Pancreas (tissue), 10 donors: ENCODE results near the gene FMR1. TPM values are rescaled to one million over a fixed set of nuclear protein-coding genes. Genes with fewer than 3 reads are reported as not detected.
A peak's percentile ranks its signal among the peaks of the same experiment; 100 is the strongest.

Experiments
- ATAC-seq, 4 donors: fragments of 200-7000 bp; cut with Tn5 transposase; one replicate each; pipeline versions ENCODE4 v1.8.0 to v1.9.1; 2020; ENCODE audit warnings: mild to moderate bottlenecking in 4 of 4, moderate library complexity in 4 of 4
- DNase-seq, 6 donors: peaks; one replicate each; pipeline ENCODE4 v3.0.0-alpha.2; 2020
- FAIRE-seq: peaks from 2 replicates; lab custom pipeline; 2012; peaks lifted over from hg19 to GRCh38; lab: Jason Lieb, UNC
- H3K27ac ChIP-seq, 4 donors: fragments of 200-600 bp; sonication (generic); 1 replicate in 3 of 4; 2 replicates in 1 of 4; pipeline versions ENCODE4 v1.5.0 to v1.8.0; 2020
- H3K27me3 ChIP-seq, 4 donors: fragments of 200-600 bp; one replicate each; pipeline ENCODE4 v1.8.0; 2021
- H3K36me3 ChIP-seq, 3 donors: fragments of 200-600 bp; sonication (generic) in 1 of 3; one replicate each; pipeline versions ENCODE4 v1.5.0 to v1.8.0; 2020 to 2021
- H3K4me1 ChIP-seq, 3 donors: fragments of 200-600 bp; one replicate each; pipeline ENCODE4 v1.8.0; 2021
- H3K4me3 ChIP-seq, 4 donors: fragments of 200-600 bp; sonication (generic) in 2 of 4; one replicate each; pipeline versions ENCODE4 v1.5.0 to v1.8.0; 2020 to 2021
- H3K9me3 ChIP-seq, 4 donors: fragments of 200-600 bp; one replicate each; pipeline ENCODE4 v1.8.0; 2021
- CTCF ChIP-seq, 4 donors: fragments of 200-600 bp; sonication (generic) in 3 of 4; IDR thresholded peaks; one replicate each; pipeline versions ENCODE4 v1.5.0 to v1.8.0; 2021; ENCODE audit warnings: antibody characterized with exemption in 4 of 4
- WGBS, 2 donors: extraction: QIAGEN DNeasy Blood & Tissue Kit; methylation state at CpG; one replicate each; pipeline ENCODE4 v1.1.7; 2013; 5-methylcytosine and 5-hydroxymethylcytosine counted together
- intact Hi-C, 3 donors: fragments of 100-400 bp; cut with DNase I; formaldehyde crosslinking; loops; one replicate each; pipeline versions ENCODE4 v1.11.1 to v1.14.2; 2022
- polyA plus RNA-seq, 2 donors: library from polyadenylated mRNA; stranded (reverse); fragments of 200-250 nt; gene quantifications; one replicate each; pipeline ENCODE4 v1.2.3, GENCODE V29; 2013
- total RNA-seq, 6 donors: library from RNA; stranded (reverse); fragmentation: NEBNext Ultra II Directional in 4 of 6; extraction: Animal tissue kit (Norgen Biotek cat#: 25700) in 4 of 6; gene quantifications; one replicate each; pipeline versions ENCODE4 v1.2.1 to v1.2.4, GENCODE V29; 2021 to 2023
- donor health status: healthy with polysubstance abuse.
- donor health status: DM: no; HTN: no; CAD: no; lungs with moderate emphysema.
- donor health status: DM: no; HTN: no; CAD: no.
- donor health status: control.
- donor health status: control.
- donor health status: Bipolar disorder and iron deficiency.
- donor health status: DM: yes; HTN: yes; CAD: no.
- donor health status: DM: no; HTN: no; CAD: no.
- donor health status: DM: no; HTN: no; CAD: no.
- donor health status: DM: yes; HTN: yes; CAD: no.

Gene FMR1
- 10 to 100 TPM; 11.8 to 25.5 (median 15.4) TPM for total RNA-seq
- polyA plus RNA-seq = 10 to 100 TPM; 11.6 to 16.9 TPM

GRCh38 chrX:147911192-147912022 is at the start of gene FMR1:
TSS of gene FMR1 (plus strand) at chrX:147911919. CDS start at chrX:147912180, 261 bp downstream.
- 4 to 39% methylated on average over 51 to 66 of the region's 66 CpGs for WGBS, 2 donors
- peak; percentile 93 to 96 (median 94) for ATAC-seq

DNA sequence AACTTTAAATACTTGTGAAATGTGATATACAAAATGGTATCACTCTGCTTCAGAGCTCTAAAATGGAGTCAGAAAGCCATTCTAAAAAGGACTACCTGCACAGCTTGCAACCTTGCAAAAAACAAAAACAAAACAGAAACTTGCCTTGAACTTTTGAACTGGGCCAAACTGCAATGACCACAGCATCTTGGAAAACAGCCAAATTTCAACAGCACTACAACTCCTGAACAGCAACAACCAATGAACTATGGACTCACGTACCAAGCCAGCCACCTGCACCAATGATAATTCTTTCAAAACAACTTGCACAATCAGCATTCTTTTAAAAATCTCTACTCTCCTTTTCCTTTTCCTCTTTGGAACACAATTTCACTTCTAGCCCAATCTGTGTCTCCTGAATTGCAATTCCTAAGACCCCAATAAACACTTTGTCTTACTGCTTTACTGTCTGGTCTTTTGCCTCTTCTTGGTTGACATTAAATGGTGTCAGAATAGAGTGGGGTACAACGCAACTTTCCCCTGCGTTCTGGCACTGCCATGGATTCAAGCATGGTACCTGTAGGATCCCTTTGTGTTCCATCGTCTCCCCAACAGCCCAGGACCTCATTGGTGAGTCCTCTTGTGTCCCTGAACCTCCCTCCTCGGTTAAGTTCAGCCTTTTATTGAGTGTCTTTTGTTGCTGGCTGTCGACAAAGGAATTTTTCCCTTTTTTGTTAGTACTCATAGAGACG is 35.7 kb upstream of the FMR1 start:
- no peaks in the 10 kb centered on the region for H3K9me3 ChIP-seq
- DNase-seq (no peak), ATAC-seq (no peak), FAIRE-seq (no peak)
- H3K4me3 ChIP-seq = no peak overlapping the region
- no peaks in the 10 kb centered on the region for H3K4me1 ChIP-seq
- no peak overlapping the region for H3K27ac ChIP-seq
- no peaks in the 10 kb centered on the region for H3K27me3 ChIP-seq
- no peaks in the 10 kb centered on the region for H3K36me3 ChIP-seq
- TF ChIP-seq CTCF (IDR thresholded peaks at IDR 0.05) = no peak
- intact Hi-C loops = no loop called here
- 55 to 65% methylated on average over 7 of the region's 7 CpGs for WGBS, 2 donors

More at GRCh38 chrX:147911192-147912022, at the start of gene FMR1:
- H3K27ac ChIP-seq = peak within 1 kb of the TSS; percentile 60 to 92 (median 76)
- no peaks in the 10 kb centered on the region for H3K27me3 ChIP-seq
- H3K36me3 ChIP-seq = no peaks in the 10 kb centered on the region
- peak; percentile 92 to 97 (median 94) for DNase-seq
- peak within 1 kb of the TSS; percentile 29 to 64 (median 40) for H3K4me3 ChIP-seq
- no peaks in the 10 kb centered on the region for H3K9me3 ChIP-seq
- H3K4me1 ChIP-seq = peaks cover 0 to 5% (median 0%) of the 10 kb centered on the region in 3 donors
- no peak for FAIRE-seq
- TF ChIP-seq CTCF (IDR thresholded peaks at IDR 0.05) = no peak
- intact Hi-C loops = no loop called here

GRCh38 chrX:147876849-147877646 is 34.7 kb upstream of the FMR1 start:
- Histone ChIP-seq H3K4me3 (no peak overlapping the region), H3K4me1 (no peaks in the 10 kb centered on the region), H3K27me3 (no peaks in the 10 kb centered on the region), H3K9me3 (no peaks in the 10 kb centered on the region), H3K27ac (no peak overlapping the region), H3K36me3 (no peaks in the 10 kb centered on the region)
- intact Hi-C loops = no loop called here
- no peak for TF ChIP-seq CTCF (IDR thresholded peaks at IDR 0.05)
- WGBS, 2 donors = 61 to 81% methylated on average over 4 of the region's 4 CpGs
- ATAC-seq = no peak
- no peak for DNase-seq
- FAIRE-seq = no peak

- H3K4me3 ChIP-seq = no peak overlapping the region
- H3K4me1 ChIP-seq = no peaks in the 10 kb centered on the region
- ATAC-seq (no peak), FAIRE-seq (no peak), DNase-seq (no peak)
- no peak overlapping the region for H3K27ac ChIP-seq
- H3K36me3 ChIP-seq = no peaks in the 10 kb centered on the region
- no peaks in the 10 kb centered on the region for H3K27me3 ChIP-seq
- TF ChIP-seq CTCF (IDR thresholded peaks at IDR 0.05) = no peak
- no peaks in the 10 kb centered on the region for H3K9me3 ChIP-seq
- 52 to 61% methylated on average over 5 of the region's 5 CpGs for WGBS, 2 donors
- intact Hi-C loops = no loop called here
Observed at GRCh38 chrX:147877726-147878125, 34.0 kb upstream of the FMR1 start.
